ENCODE results near the gene HTR3D. TPM values are rescaled to one million over a fixed set of nuclear protein-coding genes. Genes with fewer than 3 reads are reported as not detected.

The HTR3D gene
- total and polyA plus RNA-seq, 2 of the 13 experiments (the other 11 are each of a cell fraction or from before 2014, with no cell fraction given), result not detected

DNA sequence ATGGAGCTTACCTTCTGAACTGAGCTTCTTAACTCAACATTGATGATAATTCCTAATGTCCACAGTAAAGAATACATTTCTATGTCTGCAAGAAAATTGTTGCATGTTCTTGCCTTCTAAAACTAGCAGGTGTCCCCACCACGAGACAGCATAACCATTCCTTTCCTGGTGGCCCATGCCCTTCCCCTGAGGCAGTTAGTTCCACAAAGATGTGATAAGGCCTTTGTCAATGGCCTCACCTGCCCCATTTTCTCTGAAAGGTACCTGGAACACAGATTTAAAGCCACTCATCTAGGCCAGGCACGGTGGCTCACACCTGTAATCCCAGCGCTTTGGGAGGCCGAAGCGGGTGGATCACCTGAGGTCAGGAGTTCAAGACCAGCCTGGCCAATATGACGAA is 44.4 kb downstream of the HTR3D start:
- H3K9me3 ChIP-seq (ENCODE audit: low read length), result no peaks in the 10 kb centered on the region; the same call in 1 of the 2 replicates
- TF ChIP-seq ZNF143 (CRISPR knock-in tag; IDR thresholded peaks at IDR 0.05), result no peak
- no peak for TF ChIP-seq ZBTB7A (CRISPR knock-in tag; IDR thresholded peaks at IDR 0.05)
- TF ChIP-seq ZNF232 (CRISPR knock-in tag; IDR thresholded peaks at IDR 0.05; ENCODE audit: borderline replicate concordance), result no peak
- TF ChIP-seq, protein P1, sequence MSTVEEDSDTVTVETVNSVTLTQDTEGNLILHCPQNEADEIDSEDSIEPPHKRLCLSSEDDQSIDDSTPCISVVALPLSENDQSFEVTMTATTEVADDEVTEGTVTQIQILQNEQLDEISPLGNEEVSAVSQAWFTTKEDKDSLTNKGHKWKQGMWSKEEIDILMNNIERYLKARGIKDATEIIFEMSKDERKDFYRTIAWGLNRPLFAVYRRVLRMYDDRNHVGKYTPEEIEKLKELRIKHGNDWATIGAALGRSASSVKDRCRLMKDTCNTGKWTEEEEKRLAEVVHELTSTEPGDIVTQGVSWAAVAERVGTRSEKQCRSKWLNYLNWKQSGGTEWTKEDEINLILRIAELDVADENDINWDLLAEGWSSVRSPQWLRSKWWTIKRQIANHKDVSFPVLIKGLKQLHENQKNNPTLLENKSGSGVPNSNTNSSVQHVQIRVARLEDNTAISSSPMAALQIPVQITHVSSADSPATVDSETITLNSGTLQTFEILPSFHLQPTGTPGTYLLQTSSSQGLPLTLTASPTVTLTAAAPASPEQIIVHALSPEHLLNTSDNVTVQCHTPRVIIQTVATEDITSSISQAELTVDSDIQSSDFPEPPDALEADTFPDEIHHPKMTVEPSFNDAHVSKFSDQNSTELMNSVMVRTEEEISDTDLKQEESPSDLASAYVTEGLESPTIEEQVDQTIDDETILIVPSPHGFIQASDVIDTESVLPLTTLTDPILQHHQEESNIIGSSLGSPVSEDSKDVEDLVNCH (CRISPR knock-in tag; IDR thresholded peaks at IDR 0.05), result no peak
- no peak for TF ChIP-seq POLR2AphosphoS2 (IDR thresholded peaks at IDR 0.05; ENCODE audit: low read depth, low read length)
- TF ChIP-seq KMT2A (CRISPR knock-in tag; IDR thresholded peaks at IDR 0.05), result no peak
- TF ChIP-seq, protein P2, sequence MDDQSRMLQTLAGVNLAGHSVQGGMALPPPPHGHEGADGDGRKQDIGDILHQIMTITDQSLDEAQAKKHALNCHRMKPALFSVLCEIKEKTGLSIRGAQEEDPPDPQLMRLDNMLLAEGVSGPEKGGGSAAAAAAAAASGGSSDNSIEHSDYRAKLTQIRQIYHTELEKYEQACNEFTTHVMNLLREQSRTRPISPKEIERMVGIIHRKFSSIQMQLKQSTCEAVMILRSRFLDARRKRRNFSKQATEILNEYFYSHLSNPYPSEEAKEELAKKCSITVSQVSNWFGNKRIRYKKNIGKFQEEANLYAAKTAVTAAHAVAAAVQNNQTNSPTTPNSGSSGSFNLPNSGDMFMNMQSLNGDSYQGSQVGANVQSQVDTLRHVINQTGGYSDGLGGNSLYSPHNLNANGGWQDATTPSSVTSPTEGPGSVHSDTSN (CRISPR knock-in tag; IDR thresholded peaks at IDR 0.05; ENCODE audit: borderline replicate concordance), result no peak
- no peak overlapping the region for H3K9ac ChIP-seq (ENCODE audit: insufficient read depth, low read depth, low read length)
- no peak for DNase-seq (ENCODE audit: low spot score)
- no peak for ATAC-seq
- FAIRE-seq, result no peak
- ChIA-PET CTCF (ENCODE audit: low intra/inter-chr PET ratio, low total read pairs) (no interaction called here), POLR2A (no interaction called here)
- H3K4me2 ChIP-seq (ENCODE audit: low read depth, low read length), result no peak overlapping the region
- H3K79me2 ChIP-seq (ENCODE audit: insufficient read depth, low read length), result no peaks in the 10 kb centered on the region
- H3K36me3 ChIP-seq (replicated peaks in 1 of 2; ENCODE audit: control insufficient read depth in 1 of 2, insufficient read depth in 2 of 2, low read length in 2 of 2), result no peaks in the 10 kb centered on the region
- H3K4me1 ChIP-seq (ENCODE audit: insufficient read depth, low read length), result no peaks in the 10 kb centered on the region
- WGBS (ENCODE audit: low lambda C conversion rate), result 47% methylated on average over 6 of the region's 6 CpGs
- intact Hi-C loops (cut with micrococcal nuclease; ENCODE audit: unreplicated experiment), result no loop called here
- no peaks in the 10 kb centered on the region for H4K20me1 ChIP-seq (ENCODE audit: insufficient read depth, low read length)
- in situ Hi-C loops (cut with HindIII; ENCODE audit: extremely low pct_ligation_motif_present, low pct_unique_long_range_greater_than_20kb), result no loop called here
- no peak overlapping the region for H3K4me3 ChIP-seq (replicated peaks in 1 of 3; ENCODE audit: insufficient read depth in 1 of 3, low read depth in 2 of 3, low read length in 3 of 3)
- H2AFZ ChIP-seq (ENCODE audit: low read length), result no peak overlapping the region
- H3K27me3 ChIP-seq (ENCODE audit: control insufficient read depth in 1 of 2, insufficient read depth in 2 of 2, low read length in 2 of 2), result peaks cover 0 to 3% of the 10 kb centered on the region in 2 experiments; a peak in 1 of 5 replicates
- no TSS peak for BruUV-seq (replicated peaks)
- H3K27ac ChIP-seq (ENCODE audit: extremely low read length, insufficient read depth, low read length), result no peak overlapping the region

Measured in HepG2 (cell line).